GM18508 (cell line): Measurements from ENCODE around the gene WFDC12.
"Not testable (repeated sequence)": the region's sequence is repeated elsewhere in the genome, so short reads cannot be mapped to it uniquely, and the experiment has no call there.

Experiments used
- ATAC-seq: cut with Tn5 transposase; IDR thresholded peaks from one replicate; pipeline ENCODE4 v1.9.1; 2021; ENCODE audit warnings: moderate number of reproducible peaks; ENCODE audit not compliant: insufficient read depth, unreplicated experiment

Gene WFDC12

DNA sequence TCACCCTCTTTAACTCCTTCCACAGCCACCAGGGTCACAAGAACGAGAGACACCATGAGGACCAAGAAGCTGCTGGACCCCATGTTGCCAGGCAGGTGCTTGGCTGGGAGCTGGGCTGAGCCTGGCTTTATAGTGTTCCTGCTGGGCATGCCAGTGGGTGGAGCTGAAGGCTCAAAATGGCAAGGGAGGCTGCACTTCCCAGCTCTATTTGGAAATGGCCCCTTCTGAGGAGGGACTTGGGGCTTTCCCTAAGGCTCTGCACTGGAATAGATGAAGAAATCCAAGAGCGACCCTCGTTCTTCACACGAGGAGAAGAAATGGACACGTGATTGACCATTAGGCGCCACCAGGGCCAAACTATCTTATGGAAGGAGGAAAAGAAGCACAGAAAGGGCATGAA lies at the start of gene WFDC12:
Gene WFDC12 (minus strand): TSS at position 101 of the 400 bp plus-strand sequence. CDS start 18 bp downstream, at position 83.
- no peak for ATAC-seq

GRCh38 chr20:45173522-45173921 lies 49.3 kb upstream of the WFDC12 start:
- ATAC-seq = no peak

GRCh38 chr20:45164906-45165305 lies 40.6 kb upstream of the WFDC12 start:
- no peak for ATAC-seq

- ATAC-seq = no peak
Measured at GRCh38 chr20:45163083-45163803, 39.0 kb upstream of the WFDC12 start.

DNA sequence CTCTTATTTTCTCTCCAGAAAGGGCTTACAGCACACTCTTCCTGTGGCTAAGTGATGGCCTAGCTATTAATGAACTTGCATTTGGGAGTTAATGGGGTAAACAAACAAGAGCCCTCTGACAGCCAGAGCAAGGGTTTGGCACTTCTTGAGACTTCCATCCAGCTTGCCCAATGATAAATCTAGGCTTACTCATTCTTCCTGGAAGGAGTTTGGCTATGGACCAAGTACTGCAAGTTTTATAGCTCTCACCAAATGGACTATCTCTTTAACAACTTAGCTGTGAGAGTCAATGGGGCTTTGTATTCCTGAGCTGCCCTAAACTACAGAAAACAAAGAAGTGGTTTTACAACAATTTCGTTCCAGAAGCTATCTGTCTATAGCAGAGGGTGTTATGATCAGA lies 33.7 kb upstream of the WFDC12 start:
- ATAC-seq = no peak

GRCh38 chr20:45156713-45157112 lies 32.4 kb upstream of the WFDC12 start:
- no peak for ATAC-seq

DNA sequence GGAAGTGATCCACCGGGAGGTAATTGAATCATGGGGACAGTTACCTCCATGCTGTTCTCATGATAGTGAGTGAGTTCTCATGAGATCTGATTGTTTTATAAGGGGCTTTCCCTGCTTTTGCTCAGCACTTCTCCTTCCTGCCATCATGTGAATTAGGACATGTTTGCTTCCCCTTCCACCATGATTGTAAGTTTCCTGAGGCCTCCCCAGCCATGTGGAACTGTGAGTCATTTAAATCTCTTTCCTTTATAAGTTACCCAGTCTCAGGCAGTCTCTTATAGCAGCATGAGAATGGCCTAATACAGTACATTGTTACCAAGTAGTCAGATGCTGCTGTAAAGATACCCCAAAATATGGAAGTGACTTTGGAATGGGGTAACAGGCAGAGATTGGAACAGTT lies 30.5 kb upstream of the WFDC12 start:
- ATAC-seq = not testable (repeated sequence)

GRCh38 chr20:45154183-45154582 lies 29.9 kb upstream of the WFDC12 start:
- no peak for ATAC-seq

GRCh38 chr20:45153752-45154151 lies 29.5 kb upstream of the WFDC12 start:
- no peak for ATAC-seq

DNA sequence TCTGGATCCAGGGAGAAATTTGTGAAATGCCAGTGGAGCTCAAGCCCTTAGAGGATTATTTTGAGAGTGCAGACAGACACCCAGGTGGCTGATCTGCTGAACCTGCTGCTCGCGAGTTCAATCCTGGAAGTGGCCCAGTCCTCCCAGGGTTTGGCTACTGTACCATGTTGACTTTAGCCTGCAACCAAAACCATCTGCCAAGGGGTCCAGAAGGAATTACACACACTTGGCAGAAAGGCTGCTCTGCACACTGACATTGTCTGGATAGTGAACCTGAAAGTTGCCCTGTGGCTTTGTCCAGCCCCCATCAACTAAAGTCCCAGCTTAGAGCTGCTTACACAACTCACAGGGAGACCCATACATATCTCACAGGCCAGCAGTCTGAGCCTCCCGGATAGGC lies 28.9 kb upstream of the WFDC12 start:
- ATAC-seq = no peak

- ATAC-seq = no peak
Measured at GRCh38 chr20:45152405-45152804, 28.1 kb upstream of the WFDC12 start.

DNA sequence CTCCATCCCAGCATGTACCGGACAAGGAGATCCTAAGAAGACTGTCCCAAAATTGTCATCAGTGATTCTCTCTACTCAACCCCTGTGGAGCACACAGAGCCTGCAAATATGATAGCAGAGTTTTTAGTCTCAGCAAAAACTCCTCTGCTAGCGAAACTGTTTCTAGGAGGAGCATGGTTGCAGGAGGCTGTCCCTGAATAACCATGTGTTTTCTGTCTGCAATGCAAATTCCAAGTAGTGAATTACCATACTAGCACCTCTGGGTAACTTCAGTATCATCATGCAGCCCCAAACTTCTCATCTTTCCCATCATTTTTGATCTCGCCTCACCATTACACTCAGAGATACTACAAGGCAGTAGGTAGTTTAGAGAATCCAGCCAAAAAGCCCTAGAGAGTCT lies 24.8 kb upstream of the WFDC12 start:
- no peak for ATAC-seq

DNA sequence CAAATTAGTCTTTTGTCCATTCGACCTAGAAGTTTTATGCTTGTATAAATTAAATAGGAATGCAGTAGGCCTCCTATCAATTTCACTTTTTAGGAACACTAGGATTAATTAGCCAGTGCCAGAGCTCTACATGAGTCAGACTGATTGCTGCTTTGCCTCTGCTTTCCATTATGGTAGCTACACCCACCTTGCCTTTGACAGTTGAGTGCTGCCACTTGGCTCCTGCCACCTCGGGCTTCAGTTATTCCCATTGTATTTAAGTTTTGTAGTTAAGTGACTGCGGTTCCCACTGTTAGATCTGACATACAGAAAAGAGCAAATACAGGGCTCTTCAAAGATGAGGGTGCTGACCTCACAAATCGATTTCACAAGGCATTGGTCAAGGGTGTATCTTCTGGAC lies 16.6 kb upstream of the WFDC12 start:
- ATAC-seq = no peak

DNA sequence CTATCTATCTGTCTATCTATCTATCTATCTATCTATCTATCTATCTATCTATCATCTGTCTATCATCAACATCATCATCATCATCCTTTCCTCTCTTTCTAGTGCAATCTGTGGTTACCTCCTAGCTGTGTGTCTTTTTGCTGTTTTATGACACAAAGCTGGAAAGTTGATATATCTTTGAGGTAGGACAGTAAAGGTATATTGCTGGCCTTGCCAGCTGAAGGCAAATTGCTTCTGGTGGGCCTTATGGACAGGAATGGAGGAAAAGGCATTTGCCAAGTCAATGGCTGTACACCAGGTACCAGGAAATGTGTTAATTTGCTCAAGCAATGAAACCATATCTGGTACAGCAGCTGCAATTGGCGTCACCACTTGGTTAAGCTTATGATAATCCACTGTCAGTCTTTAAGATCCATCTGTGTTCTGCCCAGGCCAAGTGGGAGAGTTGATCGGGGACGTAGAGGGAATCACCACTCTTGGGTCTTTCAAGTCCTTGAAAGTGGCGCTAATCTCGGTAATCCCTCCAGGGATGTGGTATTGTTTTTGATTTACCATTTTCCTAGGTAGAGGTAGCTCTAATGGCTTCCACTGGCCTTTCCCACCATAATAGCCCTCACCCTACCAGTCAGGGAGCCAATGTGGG lies 15.6 kb upstream of the WFDC12 start:
- ATAC-seq = not testable (repeated sequence)

GRCh38 chr20:45138561-45139300 lies 14.5 kb upstream of the WFDC12 start:
- ATAC-seq = no peak

- ATAC-seq = no peak
Measured at GRCh38 chr20:45136911-45137310, 12.6 kb upstream of the WFDC12 start.

- ATAC-seq = no peak
Measured at GRCh38 chr20:45128099-45128498, 3.8 kb upstream of the WFDC12 start.

DNA sequence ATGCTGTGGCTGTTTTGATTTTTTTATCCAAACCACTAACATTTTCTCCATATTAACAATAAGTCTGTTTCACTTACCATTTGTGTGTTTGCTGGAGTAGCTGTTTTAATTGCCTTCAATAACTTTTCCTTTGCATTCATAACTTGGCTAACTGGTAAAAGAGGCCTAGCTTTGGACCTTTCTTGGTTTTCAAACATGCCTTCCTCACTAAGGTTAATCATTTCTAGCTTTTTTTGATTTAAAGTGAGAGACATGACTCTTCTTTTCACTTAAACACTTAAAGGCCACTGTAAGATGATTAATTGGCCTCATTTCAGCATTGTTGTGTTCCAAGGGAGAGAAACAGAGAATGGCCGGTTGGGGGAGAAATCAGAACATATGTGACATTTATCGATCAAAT lies 2.9 kb downstream of the WFDC12 start:
- no peak for ATAC-seq

GRCh38 chr20:45119556-45120266 lies 4.6 kb downstream of the WFDC12 start:
- no peak for ATAC-seq

GRCh38 chr20:45118028-45118427 lies 6.2 kb downstream of the WFDC12 start:
- no peak for ATAC-seq

- ATAC-seq = no peak
Measured at GRCh38 chr20:45117581-45117980, 6.7 kb downstream of the WFDC12 start.
